Posterior vena cava (tissue), 2 donors: ENCODE results near the gene SLC19A1. TPM values are rescaled to one million over a fixed set of nuclear protein-coding genes. Genes with fewer than 3 reads are reported as not detected.

Experiments
- microRNA-seq, 2 donors: library from miRNA; unstranded; fragments of <30 nt; microRNA quantifications; one replicate each; pipeline ENCODE4 v1.2.0, GENCODE V29; 2020 to 2021; ENCODE audit warnings: borderline microRNAs expressed in 2 of 2
- total RNA-seq, 2 donors: library from RNA; stranded (reverse); fragmentation: NEBNext Ultra II Directional; extraction: Animal tissue kit (Norgen Biotek cat#: 25700); gene quantifications; one replicate each; pipeline ENCODE4 v1.2.1, GENCODE V29; 2021
- donor health status: DM: yes; HTN: yes; CAD: no.
- donor health status: DM: yes; HTN: yes; CAD: no.

The SLC19A1 gene
- total RNA-seq, 2 donors from 2014 or later = 4.5 to 6.5 TPM

Small RNA genes lying within 50 kb of the gene (microRNA-seq; reads per million reads assigned to microRNA genes)
- gene MIR6815 = 0.26 to 1.3 reads per million in 2 donors

Other genes starting within 250 kb of the SLC19A1 start
- 100 to 1,000 TPM; 117 to 133 TPM for gene COL18A1, start 137.3 kb downstream of the SLC19A1 start, total RNA-seq
- 1 to 10 TPM; 2.6 to 7.4 TPM for gene PCBP3, start 101.3 kb upstream of the SLC19A1 start, total RNA-seq